Measurements from ENCODE around the gene NOL4L. TPM values are rescaled to one million over a fixed set of nuclear protein-coding genes. Genes with fewer than 3 reads are reported as not detected.
A peak's percentile ranks its signal among the peaks of the same experiment; 100 is the strongest.

NOL4L gene
- total RNA-seq, 1 donor from 2014 or later: 30.5 TPM

DNA sequence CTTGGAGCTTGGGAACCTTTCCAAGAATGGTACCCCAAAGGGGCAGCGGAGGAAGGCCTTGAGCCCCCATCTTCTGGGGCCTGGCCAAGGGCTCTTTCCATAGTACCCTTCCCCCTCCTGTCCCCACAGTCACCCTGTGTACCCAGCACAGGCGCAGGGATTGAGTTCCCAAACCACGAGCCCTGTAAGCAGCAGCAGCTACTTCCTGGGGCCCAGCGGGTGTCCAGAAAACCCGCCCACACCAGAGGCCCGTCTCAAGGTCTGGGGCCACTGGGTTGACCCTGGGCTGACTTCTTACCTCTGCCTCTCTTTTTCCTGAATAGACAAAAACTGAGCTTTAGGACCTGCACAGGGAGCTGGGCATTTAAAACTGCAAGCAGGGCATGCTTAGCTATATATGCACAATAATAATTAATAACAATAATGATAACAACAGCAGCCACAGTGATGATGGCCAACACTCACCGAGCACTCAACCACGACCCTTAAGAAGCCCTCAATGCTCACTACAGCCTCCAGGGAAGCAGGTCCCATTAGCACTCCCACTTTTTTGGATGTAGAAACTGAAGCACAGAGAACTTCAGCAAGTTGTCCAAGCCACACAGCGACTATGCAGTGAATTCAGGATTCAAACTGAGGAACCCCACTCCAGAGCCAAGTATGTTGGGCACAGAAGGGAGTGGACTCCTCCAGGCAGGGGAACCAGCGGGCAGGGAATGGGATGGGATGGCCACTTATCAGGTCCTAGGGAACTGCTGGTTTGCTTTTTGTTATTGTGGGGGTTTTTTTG is 14.5 kb downstream of the NOL4L start:
- TF ChIP-seq, protein P1, sequence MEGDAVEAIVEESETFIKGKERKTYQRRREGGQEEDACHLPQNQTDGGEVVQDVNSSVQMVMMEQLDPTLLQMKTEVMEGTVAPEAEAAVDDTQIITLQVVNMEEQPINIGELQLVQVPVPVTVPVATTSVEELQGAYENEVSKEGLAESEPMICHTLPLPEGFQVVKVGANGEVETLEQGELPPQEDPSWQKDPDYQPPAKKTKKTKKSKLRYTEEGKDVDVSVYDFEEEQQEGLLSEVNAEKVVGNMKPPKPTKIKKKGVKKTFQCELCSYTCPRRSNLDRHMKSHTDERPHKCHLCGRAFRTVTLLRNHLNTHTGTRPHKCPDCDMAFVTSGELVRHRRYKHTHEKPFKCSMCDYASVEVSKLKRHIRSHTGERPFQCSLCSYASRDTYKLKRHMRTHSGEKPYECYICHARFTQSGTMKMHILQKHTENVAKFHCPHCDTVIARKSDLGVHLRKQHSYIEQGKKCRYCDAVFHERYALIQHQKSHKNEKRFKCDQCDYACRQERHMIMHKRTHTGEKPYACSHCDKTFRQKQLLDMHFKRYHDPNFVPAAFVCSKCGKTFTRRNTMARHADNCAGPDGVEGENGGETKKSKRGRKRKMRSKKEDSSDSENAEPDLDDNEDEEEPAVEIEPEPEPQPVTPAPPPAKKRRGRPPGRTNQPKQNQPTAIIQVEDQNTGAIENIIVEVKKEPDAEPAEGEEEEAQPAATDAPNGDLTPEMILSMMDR (IDR thresholded peaks at IDR 0.05): no peak
- H3K27me3 Mint-ChIP-seq (ENCODE audit: unreplicated experiment): no peaks in the 10 kb centered on the region
- H3K9me3 Mint-ChIP-seq (ENCODE audit: unreplicated experiment): no peaks in the 10 kb centered on the region
- peaks cover 40% of the 10 kb centered on the region for H3K4me1 Mint-ChIP-seq (ENCODE audit: unreplicated experiment)
- no peak overlapping the region for H3K4me3 Mint-ChIP-seq (ENCODE audit: unreplicated experiment)
- DNase-seq (ENCODE audit: extremely low spot score, unreplicated experiment): no peak
- peak overlapping the region; percentile 9 for H3K27ac Mint-ChIP-seq (ENCODE audit: unreplicated experiment)
- H3K36me3 Mint-ChIP-seq (ENCODE audit: unreplicated experiment): no peaks in the 10 kb centered on the region

DNA sequence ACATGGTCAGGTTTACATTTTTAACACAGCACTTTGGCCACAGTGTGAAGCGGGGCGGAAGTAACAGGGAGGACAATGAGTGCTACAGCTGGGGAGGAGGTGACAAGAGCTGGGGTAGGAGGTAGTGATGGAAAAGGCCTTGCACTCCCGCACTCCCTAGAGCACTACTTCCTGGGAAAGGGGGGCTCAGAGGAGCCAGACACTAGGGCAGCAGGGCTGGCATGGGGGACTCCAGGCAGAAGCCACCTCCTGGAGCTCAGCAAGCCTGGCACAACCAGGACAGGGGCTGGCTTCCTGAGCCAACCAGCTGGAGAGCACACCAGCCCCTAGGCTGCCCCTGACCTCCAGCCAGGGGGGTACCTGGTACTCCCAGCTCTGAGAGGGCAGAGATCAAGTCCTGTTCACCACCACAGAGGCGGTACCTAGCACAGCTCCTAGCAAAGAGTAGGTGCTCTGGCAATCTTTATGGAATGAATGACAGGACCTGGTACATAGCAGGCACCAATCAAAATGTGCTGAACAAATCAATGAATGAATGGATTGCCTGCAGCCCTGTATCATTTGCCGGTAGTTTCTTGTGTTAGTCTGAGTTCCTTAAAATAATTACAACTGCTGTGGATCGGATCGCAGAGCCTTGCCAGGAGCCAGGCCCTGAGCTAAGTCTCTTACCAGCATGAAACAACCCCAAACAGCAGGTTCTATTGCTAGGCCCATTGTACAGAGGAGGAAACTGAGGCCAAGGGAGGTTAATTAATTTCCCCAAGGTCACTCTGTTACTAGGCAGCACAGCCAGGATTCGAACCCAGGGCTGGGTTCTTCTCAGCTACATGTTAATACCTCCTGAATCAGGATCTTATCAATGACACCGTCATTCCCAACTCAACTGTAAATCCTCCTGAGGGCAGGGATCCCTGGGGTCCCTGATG is 15.5 kb downstream of the NOL4L start:
- H3K27me3 Mint-ChIP-seq (ENCODE audit: unreplicated experiment): no peaks in the 10 kb centered on the region
- TF ChIP-seq, protein P1 (IDR thresholded peaks at IDR 0.05): no peak
- no peak overlapping the region for H3K27ac Mint-ChIP-seq (ENCODE audit: unreplicated experiment)

DNA sequence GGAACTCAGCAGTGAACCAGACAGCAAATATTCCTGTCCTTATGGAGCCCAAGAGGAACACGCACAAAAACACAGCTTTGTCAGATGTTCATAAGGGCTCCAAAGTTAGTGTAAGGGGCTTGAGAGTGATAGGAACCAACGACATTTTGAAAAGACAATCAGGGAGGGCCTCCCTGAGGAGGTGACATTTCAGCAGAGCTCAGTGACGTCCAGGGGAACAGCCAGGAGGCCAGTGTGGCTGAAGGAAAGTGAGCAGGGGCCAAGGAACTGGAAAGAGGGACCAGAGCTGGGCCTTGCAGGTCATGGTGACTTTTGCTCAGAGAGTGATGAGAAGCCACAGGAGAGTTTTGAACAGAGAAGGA is 16.1 kb downstream of the NOL4L start:
- no peak for DNase-seq (ENCODE audit: extremely low spot score, unreplicated experiment)
- Mint-ChIP-seq H3K4me1 (ENCODE audit: unreplicated experiment) (peaks cover 40% of the 10 kb centered on the region), H3K9me3 (ENCODE audit: unreplicated experiment) (no peaks in the 10 kb centered on the region), H3K36me3 (ENCODE audit: unreplicated experiment) (no peaks in the 10 kb centered on the region), H3K27ac (ENCODE audit: unreplicated experiment) (no peak overlapping the region), H3K27me3 (ENCODE audit: unreplicated experiment) (no peaks in the 10 kb centered on the region), H3K4me3 (ENCODE audit: unreplicated experiment) (no peak overlapping the region)
- TF ChIP-seq, protein P1 (IDR thresholded peaks at IDR 0.05): no peak

More for the DNA sequence above, 15.5 kb downstream of the NOL4L start:
- Mint-ChIP-seq H3K9me3 (ENCODE audit: unreplicated experiment) (no peaks in the 10 kb centered on the region), H3K4me1 (ENCODE audit: unreplicated experiment) (peaks cover 40% of the 10 kb centered on the region), H3K4me3 (ENCODE audit: unreplicated experiment) (no peak overlapping the region), H3K36me3 (ENCODE audit: unreplicated experiment) (no peaks in the 10 kb centered on the region)
- no peak for DNase-seq (ENCODE audit: extremely low spot score, unreplicated experiment)

DNA sequence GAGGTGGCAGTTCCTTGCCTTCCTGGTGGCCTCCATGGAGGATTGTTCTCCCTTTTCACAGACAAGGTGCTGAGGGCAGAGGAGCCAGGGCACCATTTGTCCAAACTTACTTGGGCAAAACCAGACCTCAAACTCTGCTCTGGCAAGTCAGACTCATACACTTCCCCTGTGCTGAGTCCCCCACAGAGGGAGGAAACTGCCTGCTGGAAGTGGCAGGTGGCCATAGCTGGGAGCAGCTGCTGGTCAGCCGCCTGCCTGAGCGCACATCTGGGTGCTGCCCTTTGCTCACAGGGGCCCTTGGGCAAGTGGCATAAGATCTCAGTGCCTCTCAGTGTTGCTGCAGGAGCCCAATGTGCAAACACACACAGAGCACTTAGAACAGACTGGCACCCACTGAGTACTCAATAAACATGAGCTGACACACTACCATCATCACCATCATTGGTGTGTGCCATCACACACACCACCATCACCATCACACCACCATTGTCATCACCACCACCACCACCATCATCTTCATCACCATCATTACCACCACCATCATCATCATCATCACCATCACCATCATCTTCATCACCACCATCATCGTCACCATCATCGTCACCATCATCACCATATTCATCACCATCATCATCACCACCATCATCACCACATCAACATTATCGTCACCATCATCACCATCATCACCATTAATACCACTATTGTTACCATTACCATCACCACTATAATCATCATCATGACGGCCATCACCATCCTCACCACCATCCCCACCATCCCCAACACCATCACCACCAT is 17.6 kb downstream of the NOL4L start:
- no peaks in the 10 kb centered on the region for H3K9me3 Mint-ChIP-seq (ENCODE audit: unreplicated experiment)
- H3K4me1 Mint-ChIP-seq (ENCODE audit: unreplicated experiment): peaks cover 38% of the 10 kb centered on the region
- no peak for DNase-seq (ENCODE audit: extremely low spot score, unreplicated experiment)

More for the DNA sequence above, 17.6 kb downstream of the NOL4L start:
- H3K27ac Mint-ChIP-seq (ENCODE audit: unreplicated experiment): no peak overlapping the region
- TF ChIP-seq, protein P1 (IDR thresholded peaks at IDR 0.05): no peak
- no peaks in the 10 kb centered on the region for H3K27me3 Mint-ChIP-seq (ENCODE audit: unreplicated experiment)
- H3K36me3 Mint-ChIP-seq (ENCODE audit: unreplicated experiment): no peaks in the 10 kb centered on the region
- H3K4me3 Mint-ChIP-seq (ENCODE audit: unreplicated experiment): no peak overlapping the region
